ENCODE measurements around the gene FMR1.

DNA sequence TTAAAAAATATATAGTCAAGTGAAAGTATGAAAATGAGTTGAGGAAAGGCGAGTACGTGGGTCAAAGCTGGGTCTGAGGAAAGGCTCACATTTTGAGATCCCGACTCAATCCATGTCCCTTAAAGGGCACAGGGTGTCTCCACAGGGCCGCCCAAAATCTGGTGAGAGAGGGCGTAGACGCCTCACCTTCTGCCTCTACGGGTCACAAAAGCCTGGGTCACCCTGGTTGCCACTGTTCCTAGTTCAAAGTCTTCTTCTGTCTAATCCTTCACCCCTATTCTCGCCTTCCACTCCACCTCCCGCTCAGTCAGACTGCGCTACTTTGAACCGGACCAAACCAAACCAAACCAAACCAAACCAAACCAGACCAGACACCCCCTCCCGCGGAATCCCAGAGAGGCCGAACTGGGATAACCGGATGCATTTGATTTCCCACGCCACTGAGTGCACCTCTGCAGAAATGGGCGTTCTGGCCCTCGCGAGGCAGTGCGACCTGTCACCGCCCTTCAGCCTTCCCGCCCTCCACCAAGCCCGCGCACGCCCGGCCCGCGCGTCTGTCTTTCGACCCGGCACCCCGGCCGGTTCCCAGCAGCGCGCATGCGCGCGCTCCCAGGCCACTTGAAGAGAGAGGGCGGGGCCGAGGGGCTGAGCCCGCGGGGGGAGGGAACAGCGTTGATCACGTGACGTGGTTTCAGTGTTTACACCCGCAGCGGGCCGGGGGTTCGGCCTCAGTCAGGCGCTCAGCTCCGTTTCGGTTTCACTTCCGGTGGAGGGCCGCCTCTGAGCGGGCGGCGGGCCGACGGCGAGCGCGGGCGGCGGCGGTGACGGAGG is at the start of gene FMR1:
- TF ChIP-seq POLR2A (IDR thresholded peaks at IDR 0.05; ENCODE audit: low read depth, low read length) (no peak), POLR2AphosphoS5 (IDR thresholded peaks at IDR 0.05; ENCODE audit: low read depth, low read length) (no peak), SPI1 (IDR thresholded peaks at IDR 0.05; ENCODE audit: low read depth, low read length) (no peak)
